Activated T-cell treated with anti-CD3 and anti-CD28 coated beads for 24 hours (primary cell): ENCODE results near the gene FGF16.
"Not testable (repeated sequence)": the region's sequence is repeated elsewhere in the genome, so short reads cannot be mapped to it uniquely, and the experiment has no call there.

ENCODE experiments used
- DNase-seq: peaks from one replicate; pipeline ENCODE4 v3.0.0-alpha.2; 2020; ENCODE audit warnings: low read depth

FGF16 gene

DNA sequence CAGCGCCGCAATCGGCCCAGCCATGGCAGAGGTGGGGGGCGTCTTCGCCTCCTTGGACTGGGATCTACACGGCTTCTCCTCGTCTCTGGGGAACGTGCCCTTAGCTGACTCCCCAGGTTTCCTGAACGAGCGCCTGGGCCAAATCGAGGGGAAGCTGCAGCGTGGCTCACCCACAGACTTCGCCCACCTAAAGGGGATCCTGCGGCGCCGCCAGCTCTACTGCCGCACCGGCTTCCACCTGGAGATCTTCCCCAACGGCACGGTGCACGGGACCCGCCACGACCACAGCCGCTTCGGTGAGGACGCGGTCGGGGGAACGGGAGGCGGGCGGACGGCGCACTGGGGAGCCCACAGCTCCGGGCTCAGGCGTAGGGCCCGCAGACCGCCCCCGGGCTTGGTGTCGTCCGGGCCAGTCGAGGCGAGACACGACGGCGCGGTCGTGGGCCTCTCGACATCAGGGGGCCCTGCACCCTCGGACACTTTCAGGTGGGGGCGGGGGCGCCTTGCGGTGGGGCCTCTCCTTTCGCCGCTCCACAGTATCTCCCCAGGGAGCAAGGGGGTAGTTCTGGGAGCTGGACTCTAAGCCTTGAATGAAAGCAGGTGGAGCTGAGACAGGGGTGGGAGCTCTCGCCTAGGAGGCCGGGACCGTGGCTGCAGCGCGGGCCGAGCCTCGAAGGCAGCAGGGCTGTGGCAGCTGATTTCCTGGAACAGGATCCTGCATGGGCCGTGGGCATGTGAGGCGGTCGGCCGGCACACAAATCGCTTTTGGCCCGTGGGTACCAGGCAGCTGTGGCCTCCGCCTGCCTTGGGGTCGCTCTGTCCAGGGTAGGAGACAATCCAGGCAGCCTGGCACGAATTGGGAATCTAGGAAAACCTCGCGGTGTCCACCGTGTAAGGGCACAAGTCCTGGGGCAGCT lies 722 bp downstream of the FGF16 start:
- DNase-seq = no peak

DNA sequence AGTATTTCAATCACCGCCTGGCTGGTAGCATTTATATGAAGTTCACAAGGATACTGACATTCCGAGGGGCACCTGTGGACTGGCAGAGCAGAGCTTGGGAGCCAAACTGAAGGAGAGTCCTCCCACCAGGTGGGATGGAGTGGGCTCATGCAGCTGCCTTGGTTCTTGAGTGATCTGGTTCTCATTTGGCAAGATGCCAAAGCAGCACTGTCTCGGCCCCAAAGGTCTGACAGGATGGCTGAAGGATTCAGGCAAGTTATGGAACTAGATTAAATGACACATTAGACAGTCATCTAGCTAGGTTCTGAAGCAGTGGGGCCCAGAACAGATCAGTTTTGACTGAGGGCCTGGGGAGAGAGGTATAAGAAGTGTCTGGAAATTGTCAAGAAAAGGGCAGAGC lies 3.2 kb downstream of the FGF16 start:
- no peak for DNase-seq

DNA sequence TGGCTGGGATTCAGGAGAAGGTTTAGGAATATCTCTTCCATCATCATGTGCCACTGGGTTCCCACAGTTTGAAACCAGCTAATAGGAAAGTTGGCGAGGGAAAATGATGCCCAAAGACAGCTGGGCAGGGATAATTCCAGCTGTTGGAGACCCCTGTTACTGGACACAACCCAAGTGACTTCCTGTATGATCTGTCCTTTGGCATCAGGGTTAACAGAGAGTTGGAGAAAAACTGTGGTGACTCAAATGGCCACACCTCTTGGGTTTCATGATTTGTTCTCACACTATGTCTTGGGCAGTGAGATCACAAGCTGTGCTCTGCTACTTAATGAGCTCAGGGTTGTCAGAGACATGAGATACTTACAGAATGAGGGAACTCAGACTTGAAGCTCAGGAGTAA lies 3.8 kb downstream of the FGF16 start:
- no peak for DNase-seq

DNA sequence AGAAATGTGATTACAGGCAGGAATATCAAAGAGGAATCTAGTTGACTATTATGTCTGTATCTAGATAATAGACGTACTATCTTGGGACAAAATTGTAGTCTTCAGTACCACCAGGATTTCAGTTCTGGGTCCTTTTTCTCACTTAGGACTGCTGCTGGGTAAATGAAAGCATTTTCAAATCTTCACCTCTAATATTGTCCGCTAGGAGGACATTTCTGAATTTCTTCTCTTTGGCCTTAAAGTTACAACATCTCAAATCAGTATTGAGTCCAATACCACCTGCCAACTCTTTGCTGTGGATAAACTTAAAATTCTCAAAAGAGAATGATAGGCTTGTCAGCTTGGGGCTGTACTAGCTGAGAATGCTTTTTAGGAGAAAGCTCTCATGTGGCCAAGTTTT lies 6.0 kb downstream of the FGF16 start:
- DNase-seq = no peak

DNA sequence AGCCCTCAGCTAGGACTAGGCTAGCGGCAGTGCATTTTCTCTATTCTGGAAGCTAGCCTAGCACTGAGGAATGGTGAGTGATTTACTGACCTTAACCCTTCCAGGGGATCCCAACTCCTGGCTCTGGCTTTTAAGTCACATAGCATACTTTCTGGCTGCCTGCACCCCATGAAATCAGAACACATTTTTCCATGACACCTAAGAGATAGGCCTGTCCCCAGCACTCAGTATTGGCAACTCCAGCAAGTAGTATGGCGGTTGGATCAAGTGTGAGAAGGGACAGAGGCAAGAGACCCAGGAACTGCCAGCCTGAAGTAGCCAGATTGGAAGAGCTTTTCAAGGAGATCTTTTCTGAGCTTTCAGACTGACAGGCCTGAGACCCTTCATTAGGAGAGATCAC lies 8.2 kb downstream of the FGF16 start:
- no peak for DNase-seq

DNA sequence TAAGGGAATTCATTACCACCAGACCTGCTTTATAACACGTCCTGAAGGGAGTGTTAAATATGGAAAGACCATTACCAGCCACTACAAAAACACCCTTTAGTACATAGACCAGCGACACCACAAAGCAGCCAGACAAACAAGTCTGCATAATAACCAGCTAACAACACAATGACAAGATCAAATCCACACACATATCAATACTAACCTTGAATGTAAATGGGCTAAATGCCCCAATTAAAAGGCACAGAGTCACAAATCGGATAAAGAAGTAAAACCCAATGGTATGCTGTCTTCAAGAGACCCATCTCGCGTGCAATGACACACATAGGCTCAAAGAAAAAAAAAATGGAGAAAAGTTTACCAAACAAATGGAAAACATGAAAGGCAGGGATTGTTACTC lies 36.9 kb downstream of the FGF16 start:
- no peak for DNase-seq

DNA sequence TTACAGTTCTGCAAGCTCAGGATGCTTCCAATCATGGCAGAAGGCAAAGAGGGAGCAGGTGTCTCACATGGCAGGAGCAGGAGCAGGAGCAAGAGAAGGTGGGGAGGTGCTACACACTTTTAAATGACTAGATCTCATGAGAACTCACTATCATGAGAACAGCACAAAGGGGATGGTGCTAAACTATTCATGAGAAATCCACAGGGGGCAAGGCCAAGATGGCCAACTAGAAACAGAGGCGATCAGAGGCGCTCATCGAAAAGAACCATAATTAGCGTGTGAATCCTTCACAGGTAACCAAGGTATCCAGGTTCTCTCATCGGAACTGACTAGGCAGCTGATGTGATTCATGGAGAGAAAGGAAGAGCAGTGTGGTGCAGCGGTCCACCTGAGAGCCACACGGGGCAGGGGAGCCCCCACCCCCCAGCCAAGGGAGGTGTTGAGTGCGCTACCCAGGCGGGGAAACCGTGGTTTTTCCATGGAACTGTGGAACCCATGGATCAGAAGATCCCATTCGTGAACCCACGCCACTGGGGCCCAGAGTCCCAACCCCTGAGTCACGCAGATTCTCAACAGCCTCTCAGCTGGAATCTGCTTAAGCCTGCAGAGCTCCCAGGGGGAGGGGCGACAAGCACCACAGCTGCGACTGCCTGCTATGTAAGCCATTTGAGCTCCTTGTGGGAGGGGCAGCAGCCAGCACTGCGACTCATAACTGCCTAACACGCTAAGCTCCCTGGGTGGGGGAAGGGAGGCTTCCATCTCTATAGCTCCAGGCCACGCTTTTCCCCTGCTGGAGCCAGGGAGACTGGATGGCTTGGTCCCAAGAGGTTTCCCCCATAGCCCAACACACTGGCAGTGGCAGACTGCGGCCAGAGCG lies 46.7 kb downstream of the FGF16 start:
- no peak for DNase-seq

DNA sequence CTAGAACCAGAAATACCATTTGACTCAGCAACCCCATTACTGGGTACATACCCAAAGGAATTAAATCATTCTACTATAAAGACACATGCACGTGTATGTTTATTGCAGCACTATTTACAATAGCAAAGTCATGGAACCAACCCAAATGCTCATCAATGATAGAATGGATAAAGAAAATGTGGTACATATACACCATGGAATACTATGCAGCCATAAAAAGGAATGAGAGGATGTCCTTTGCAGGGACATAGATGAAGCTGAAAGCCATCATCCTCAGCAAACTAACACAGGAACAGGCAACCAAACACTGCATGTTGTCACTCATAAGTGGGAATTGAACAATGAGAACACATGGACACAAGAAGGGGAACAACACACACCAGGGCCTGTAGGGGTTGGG lies 53.0 kb downstream of the FGF16 start:
- not testable (repeated sequence) for DNase-seq

DNA sequence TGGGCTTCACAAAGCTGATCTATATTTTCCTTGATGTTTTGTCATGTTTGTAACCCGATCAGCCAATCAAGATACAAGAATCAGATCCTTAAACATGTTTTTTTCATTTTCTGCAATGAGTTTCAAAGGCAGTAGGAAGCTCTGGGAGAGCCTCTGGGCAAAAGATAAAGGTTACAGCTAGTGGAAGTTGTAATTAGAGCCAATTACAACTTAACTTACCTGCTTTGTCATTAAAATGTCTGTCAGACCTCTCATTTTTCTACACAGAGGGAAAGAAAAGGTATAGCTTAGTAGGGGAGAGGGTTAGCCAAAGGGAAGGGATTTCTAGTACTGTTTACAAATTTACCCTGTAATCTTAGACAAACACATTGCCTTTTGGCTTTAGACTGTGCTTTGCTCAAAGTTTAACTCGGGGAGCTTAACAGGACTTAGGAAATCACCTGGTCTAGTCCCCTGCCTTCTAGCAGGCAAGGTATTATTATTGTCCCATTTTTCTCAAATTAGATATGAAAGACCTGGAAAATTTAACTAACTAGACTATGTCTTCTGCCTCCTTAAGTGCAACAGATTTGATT lies 55.8 kb downstream of the FGF16 start:
- no peak for DNase-seq

DNA sequence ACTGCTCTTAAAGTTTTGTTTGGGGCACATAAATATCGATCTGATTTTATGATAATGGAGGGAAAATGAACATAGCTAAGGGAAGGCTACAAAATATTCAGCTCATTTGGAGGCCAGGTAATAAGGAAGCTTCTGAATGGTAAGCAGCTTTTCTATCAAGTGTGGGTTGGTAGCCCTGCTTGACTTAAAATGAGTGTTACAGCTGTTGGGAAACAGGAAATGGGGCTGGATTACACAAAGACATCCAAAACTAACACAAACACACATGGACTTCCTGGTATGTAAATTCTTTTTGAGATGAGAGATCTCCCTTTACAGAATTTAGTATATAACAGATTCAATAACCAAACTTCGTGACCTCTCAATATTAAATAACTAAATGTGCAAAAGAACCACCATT lies 58.0 kb downstream of the FGF16 start:
- DNase-seq = no peak
